Activated T-cell treated with anti-CD3 and anti-CD28 coated beads, Interleukin-2, amount 50 U/mL, for 72 hours (primary cell): Measurements from ENCODE around the gene RPUSD4. TPM values are rescaled to one million over a fixed set of nuclear protein-coding genes. Genes with fewer than 3 reads are reported as not detected.
A peak's percentile ranks its signal among the peaks of the same experiment; 100 is the strongest.

Source experiments
- ATAC-seq, 2 donors: fragments of 150-1000 bp; cut with Tn5 transposase; replicated peaks in 1 of 2; 2 replicates each; pipeline ENCODE4 v1.10.0; 2021; ENCODE audit warnings: moderate library complexity in 2 of 2, mild to moderate bottlenecking in 1 of 2
- DNase-seq, 2 donors: peaks; one replicate each; pipeline ENCODE4 v3.0.0; 2021 to 2022; ENCODE audit warnings: mixed read lengths in 1 of 2
- H3K27ac Mint-ChIP-seq: one replicate; pipeline ENCODE4 v1.8.0; 2022; ENCODE audit warnings: mild to moderate bottlenecking, moderate library complexity, mixed read lengths
- H3K27me3 Mint-ChIP-seq: one replicate; pipeline ENCODE4 v1.8.0; 2022; ENCODE audit warnings: low read depth, mixed read lengths
- H3K36me3 Mint-ChIP-seq, 2 donors: one replicate each; pipeline ENCODE4 v1.8.0; 2022; ENCODE audit warnings: mixed read lengths in 2 of 2, mild to moderate bottlenecking in 1 of 2; ENCODE audit not compliant: insufficient read depth in 2 of 2
- H3K4me1 Mint-ChIP-seq: one replicate; pipeline ENCODE4 v1.8.0; 2022; ENCODE audit warnings: low read depth, mixed read lengths
- H3K4me3 Mint-ChIP-seq, 2 donors: one replicate each; pipeline ENCODE4 v1.8.0; 2022; ENCODE audit warnings: mild to moderate bottlenecking in 2 of 2, mixed read lengths in 2 of 2, moderate library complexity in 2 of 2
- H3K9me3 Mint-ChIP-seq, 2 donors: one replicate each; pipeline ENCODE4 v1.8.0; 2022; ENCODE audit warnings: mixed read lengths in 2 of 2
- total RNA-seq, 2 donors: library from RNA; stranded (reverse); gene quantifications; one replicate each; pipeline ENCODE4 v1.2.3, GENCODE V29; 2022

The RPUSD4 gene
- total RNA-seq, 2 donors from 2014 or later, result 38.7 to 41.4 TPM

- no peak for DNase-seq
- H3K9me3 Mint-ChIP-seq, result peaks cover 0 to 5% of the 10 kb centered on the region in 2 donors
Observed at GRCh38 chr11:126202646-126203359, 8.6 kb downstream of the RPUSD4 start.

GRCh38 chr11:126198648-126199047 lies 12.8 kb downstream of the RPUSD4 start:
- H3K4me3 Mint-ChIP-seq, result no peak overlapping the region

More at GRCh38 chr11:126202646-126203359, 8.6 kb downstream of the RPUSD4 start:
- no peak for ATAC-seq
- H3K36me3 Mint-ChIP-seq, result peaks cover 6 to 43% of the 10 kb centered on the region in 2 donors
- no peaks in the 10 kb centered on the region for H3K4me1 Mint-ChIP-seq
- no peak overlapping the region for H3K27ac Mint-ChIP-seq
- H3K27me3 Mint-ChIP-seq, result no peaks in the 10 kb centered on the region
- H3K4me3 Mint-ChIP-seq, result no peak overlapping the region

GRCh38 chr11:126197277-126197939 lies 14.0 kb downstream of the RPUSD4 start:
- H3K4me1 Mint-ChIP-seq, result no peaks in the 10 kb centered on the region
- no peak for ATAC-seq
- no peaks in the 10 kb centered on the region for H3K27me3 Mint-ChIP-seq
- H3K36me3 Mint-ChIP-seq, result peaks cover 13 to 46% of the 10 kb centered on the region in 2 donors
- no peak for DNase-seq
- no peak overlapping the region for H3K27ac Mint-ChIP-seq
- H3K9me3 Mint-ChIP-seq, result peaks cover 0 to 5% of the 10 kb centered on the region in 2 donors
- no peak overlapping the region for H3K4me3 Mint-ChIP-seq

More at GRCh38 chr11:126198648-126199047, 12.8 kb downstream of the RPUSD4 start:
- Mint-ChIP-seq H3K36me3 (peaks cover 13 to 46% of the 10 kb centered on the region in 2 donors), H3K27ac (no peak overlapping the region), H3K9me3 (peaks cover 0 to 5% of the 10 kb centered on the region in 2 donors), H3K4me1 (no peaks in the 10 kb centered on the region), H3K27me3 (no peaks in the 10 kb centered on the region)
- ATAC-seq, result no peak
- DNase-seq, result no peak

- peaks cover 13 to 39% of the 10 kb centered on the region in 2 donors for H3K36me3 Mint-ChIP-seq
- H3K4me3 Mint-ChIP-seq, result no peak overlapping the region
- peaks cover 0 to 5% of the 10 kb centered on the region in 2 donors for H3K9me3 Mint-ChIP-seq
- no peaks in the 10 kb centered on the region for H3K4me1 Mint-ChIP-seq
- DNase-seq (no peak), ATAC-seq (no peak)
- H3K27ac Mint-ChIP-seq, result no peak overlapping the region
- H3K27me3 Mint-ChIP-seq, result no peaks in the 10 kb centered on the region
Observed at GRCh38 chr11:126195119-126195518, 16.3 kb downstream of the RPUSD4 start.

- H3K27me3 Mint-ChIP-seq, result no peaks in the 10 kb centered on the region
- peak; percentile 22 to 34 for DNase-seq
- H3K4me1 Mint-ChIP-seq, result no peaks in the 10 kb centered on the region
- ATAC-seq, result peak in 1 of 2 donors; percentile 33
- peaks cover 13 to 31% of the 10 kb centered on the region in 2 donors for H3K36me3 Mint-ChIP-seq
- H3K9me3 Mint-ChIP-seq, result peaks cover 0 to 5% of the 10 kb centered on the region in 2 donors
- H3K27ac Mint-ChIP-seq, result no peak overlapping the region
- no peak overlapping the region for H3K4me3 Mint-ChIP-seq
Observed at GRCh38 chr11:126194121-126194543, 17.3 kb downstream of the RPUSD4 start.

GRCh38 chr11:126193038-126193478 lies 18.4 kb downstream of the RPUSD4 start:
- DNase-seq (no peak), ATAC-seq (no peak)
- no peak overlapping the region for H3K27ac Mint-ChIP-seq
- H3K4me3 Mint-ChIP-seq, result no peak overlapping the region
- H3K4me1 Mint-ChIP-seq, result no peaks in the 10 kb centered on the region
- peaks cover 11 to 23% of the 10 kb centered on the region in 2 donors for H3K36me3 Mint-ChIP-seq
- no peaks in the 10 kb centered on the region for H3K27me3 Mint-ChIP-seq
- peaks cover 0 to 1% of the 10 kb centered on the region in 2 donors for H3K9me3 Mint-ChIP-seq

- Mint-ChIP-seq H3K27ac (no peak overlapping the region), H3K9me3 (no peaks in the 10 kb centered on the region), H3K27me3 (no peaks in the 10 kb centered on the region), H3K4me3 (no peak overlapping the region), H3K4me1 (no peaks in the 10 kb centered on the region), H3K36me3 (peaks cover 8 to 18% of the 10 kb centered on the region in 2 donors)
- ATAC-seq (no peak), DNase-seq (no peak)
Observed at GRCh38 chr11:126192361-126192760, 19.1 kb downstream of the RPUSD4 start.

DNA sequence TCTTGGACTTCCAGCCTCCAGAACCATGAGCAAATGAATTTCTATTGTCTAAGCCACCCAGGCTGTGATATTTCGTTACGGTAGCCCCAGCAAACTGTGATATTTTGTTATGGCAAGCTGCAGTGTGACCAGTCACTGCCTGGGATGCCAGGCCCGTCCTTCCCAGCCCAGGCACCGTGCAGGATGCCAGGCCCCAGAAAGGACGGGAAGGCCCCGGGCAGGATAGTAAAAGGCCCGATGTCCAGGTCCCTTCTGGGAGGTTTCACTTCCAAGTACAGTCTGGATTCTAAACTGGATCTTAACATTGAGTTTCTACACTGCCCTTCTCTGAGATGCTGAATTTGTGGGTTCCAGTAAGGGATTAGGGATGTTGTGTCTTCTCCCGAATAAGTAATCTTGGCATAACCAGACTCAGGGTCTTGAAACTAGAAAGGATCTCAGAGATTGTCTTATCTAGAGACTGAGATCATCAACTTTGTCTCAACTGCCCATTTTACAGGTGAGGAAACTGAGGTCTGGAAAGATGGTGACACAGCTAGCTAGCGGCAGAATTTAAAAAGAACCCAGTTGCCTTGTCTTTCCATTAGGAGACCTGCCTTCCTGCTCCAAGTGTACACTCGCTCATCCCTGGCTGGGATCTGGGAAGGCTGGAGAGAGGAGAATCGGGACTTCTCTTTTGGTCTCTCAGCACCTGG lies 19.9 kb downstream of the RPUSD4 start:
- Mint-ChIP-seq H3K36me3 (peaks cover 5 to 10% of the 10 kb centered on the region in 2 donors), H3K27ac (no peak overlapping the region), H3K27me3 (no peaks in the 10 kb centered on the region)

DNA sequence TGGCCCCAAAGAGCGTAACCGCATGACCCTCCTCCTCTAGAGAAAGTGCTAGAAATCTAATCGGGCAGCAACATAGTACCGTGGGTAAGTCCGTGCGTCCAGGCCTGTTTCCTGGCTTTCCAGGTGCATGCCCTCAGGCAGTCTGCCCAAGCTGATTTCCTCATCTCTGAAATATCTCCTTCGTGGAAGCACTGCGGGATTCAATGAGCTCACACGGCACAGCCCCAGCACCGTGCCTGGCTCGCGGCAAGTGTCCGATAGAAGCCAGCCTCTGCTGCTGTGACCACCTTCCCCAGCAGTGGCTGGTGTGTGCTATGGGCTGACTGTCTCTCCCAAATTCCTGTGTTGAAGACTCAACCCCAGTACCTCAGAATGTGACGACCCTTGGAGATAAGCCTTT lies 20.7 kb downstream of the RPUSD4 start:
- peaks cover 1 to 4% of the 10 kb centered on the region in 2 donors for H3K36me3 Mint-ChIP-seq
- no peaks in the 10 kb centered on the region for H3K27me3 Mint-ChIP-seq

More for the DNA sequence above, 19.9 kb downstream of the RPUSD4 start:
- no peak overlapping the region for H3K4me3 Mint-ChIP-seq
- no peaks in the 10 kb centered on the region for H3K9me3 Mint-ChIP-seq
- no peak for ATAC-seq
- H3K4me1 Mint-ChIP-seq, result no peaks in the 10 kb centered on the region
- DNase-seq, result no peak

GRCh38 chr11:126189109-126189929 lies 22.1 kb downstream of the RPUSD4 start:
- DNase-seq (no peak), ATAC-seq (no peak)
- H3K4me1 Mint-ChIP-seq, result no peaks in the 10 kb centered on the region
- H3K27ac Mint-ChIP-seq, result no peak overlapping the region
- H3K9me3 Mint-ChIP-seq, result no peaks in the 10 kb centered on the region
- no peaks in the 10 kb centered on the region for H3K27me3 Mint-ChIP-seq
- no peaks in the 10 kb centered on the region for H3K36me3 Mint-ChIP-seq
- no peak overlapping the region for H3K4me3 Mint-ChIP-seq

More for the DNA sequence above, 20.7 kb downstream of the RPUSD4 start:
- no peak for DNase-seq
- ATAC-seq, result no peak
- Mint-ChIP-seq H3K4me3 (no peak overlapping the region), H3K4me1 (no peaks in the 10 kb centered on the region), H3K9me3 (no peaks in the 10 kb centered on the region), H3K27ac (no peak overlapping the region)

DNA sequence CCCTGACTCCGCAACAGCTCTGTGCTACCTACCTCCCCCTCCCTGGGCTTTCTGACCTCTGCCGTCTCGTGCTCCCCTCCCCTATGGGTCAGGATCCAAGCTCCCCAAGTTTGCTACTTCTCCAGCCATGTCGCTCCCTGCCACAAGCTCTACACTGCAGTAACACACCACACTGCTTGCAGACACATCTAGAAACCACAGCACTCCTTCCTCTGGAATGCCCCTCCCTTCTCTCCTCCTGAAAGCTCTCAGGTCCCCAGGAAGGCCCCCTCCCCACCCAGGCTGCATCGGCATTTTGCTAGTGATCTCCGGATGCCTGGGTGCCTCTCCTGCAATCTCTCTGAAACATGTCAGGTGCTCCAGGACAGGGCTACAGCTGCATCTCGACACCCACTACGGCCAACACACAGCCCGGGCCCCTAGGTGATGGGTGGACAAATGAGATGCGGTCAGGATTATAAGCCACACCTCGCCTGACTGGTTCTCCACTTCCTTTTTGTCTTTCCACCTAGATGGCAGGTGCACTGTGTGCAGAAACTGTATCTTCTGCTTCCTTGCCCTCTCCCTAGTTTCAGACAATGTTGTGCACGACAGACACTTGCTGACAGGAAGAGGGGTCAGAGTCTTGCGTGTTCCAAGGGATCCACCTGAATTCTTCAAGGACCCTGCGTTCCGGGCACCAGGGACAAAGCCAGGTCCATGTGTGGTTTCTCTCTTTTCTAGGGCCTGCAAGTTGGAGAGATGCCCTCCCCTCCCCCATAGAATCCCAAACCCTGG lies 22.9 kb downstream of the RPUSD4 start:
- no peaks in the 10 kb centered on the region for H3K27me3 Mint-ChIP-seq
- ATAC-seq (no peak), DNase-seq (no peak)
- H3K4me3 Mint-ChIP-seq, result no peak overlapping the region
- no peaks in the 10 kb centered on the region for H3K36me3 Mint-ChIP-seq
- no peaks in the 10 kb centered on the region for H3K4me1 Mint-ChIP-seq
- H3K9me3 Mint-ChIP-seq, result no peaks in the 10 kb centered on the region
- no peak overlapping the region for H3K27ac Mint-ChIP-seq
